Nephron progenitor cell (in vitro differentiated cells): Measurements from ENCODE around the gene ATP13A3.

Experiments used
- DNase-seq: peaks from one replicate; pipeline ENCODE4 v3.0.0; 2021
- H3K27ac Mint-ChIP-seq: 2 replicates; pipeline ENCODE4 v1.8.0; 2021; ENCODE audit warnings: mild to moderate bottlenecking, moderate library complexity, mixed read lengths
- H3K27me3 Mint-ChIP-seq: 2 replicates; pipeline ENCODE4 v1.8.0; 2021; ENCODE audit warnings: mild to moderate bottlenecking, low read depth, mixed read lengths; ENCODE audit not compliant: poor library complexity
- H3K36me3 Mint-ChIP-seq: 2 replicates; pipeline ENCODE4 v1.8.0; 2021; ENCODE audit warnings: low read depth, mixed read lengths
- H3K4me1 Mint-ChIP-seq: 2 replicates; pipeline ENCODE4 v1.8.0; 2021; ENCODE audit warnings: mixed read lengths
- H3K4me3 Mint-ChIP-seq: 2 replicates; pipeline ENCODE4 v1.8.0; 2021; ENCODE audit warnings: mild to moderate bottlenecking, moderate library complexity, mixed read lengths
- H3K9me3 Mint-ChIP-seq: 2 replicates; pipeline ENCODE4 v1.8.0; 2021; ENCODE audit warnings: mild to moderate bottlenecking, moderate library complexity, mixed read lengths
- TF ChIP-seq, protein P1 (sequence below): fragments of 200-600 bp; sonication (generic); IDR thresholded peaks from 2 replicates; pipeline ENCODE4 v1.5.0; 2021; ENCODE audit warnings: antibody characterized with exemption

Gene ATP13A3

DNA sequence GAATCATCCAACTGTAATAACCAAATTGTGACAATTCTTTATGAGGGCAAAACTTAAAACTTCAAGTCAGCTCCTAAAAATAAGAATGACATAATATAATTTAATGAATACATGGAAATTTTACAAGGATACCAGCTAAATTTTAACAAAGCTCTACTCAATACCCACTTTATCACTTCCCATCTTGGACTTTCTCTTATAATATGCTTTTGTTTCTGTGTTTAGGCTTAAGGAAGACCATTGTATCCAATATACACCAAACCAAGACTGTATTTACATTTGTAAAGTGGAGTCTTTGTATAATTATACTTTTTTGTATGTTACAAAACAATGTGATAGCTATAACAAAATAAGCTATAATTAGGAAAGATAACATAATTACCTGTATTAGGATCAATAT is 16.8 kb downstream of the ATP13A3 start:
- no peak for DNase-seq
- no peak overlapping the region for H3K4me3 Mint-ChIP-seq
- TF ChIP-seq, protein P1, sequence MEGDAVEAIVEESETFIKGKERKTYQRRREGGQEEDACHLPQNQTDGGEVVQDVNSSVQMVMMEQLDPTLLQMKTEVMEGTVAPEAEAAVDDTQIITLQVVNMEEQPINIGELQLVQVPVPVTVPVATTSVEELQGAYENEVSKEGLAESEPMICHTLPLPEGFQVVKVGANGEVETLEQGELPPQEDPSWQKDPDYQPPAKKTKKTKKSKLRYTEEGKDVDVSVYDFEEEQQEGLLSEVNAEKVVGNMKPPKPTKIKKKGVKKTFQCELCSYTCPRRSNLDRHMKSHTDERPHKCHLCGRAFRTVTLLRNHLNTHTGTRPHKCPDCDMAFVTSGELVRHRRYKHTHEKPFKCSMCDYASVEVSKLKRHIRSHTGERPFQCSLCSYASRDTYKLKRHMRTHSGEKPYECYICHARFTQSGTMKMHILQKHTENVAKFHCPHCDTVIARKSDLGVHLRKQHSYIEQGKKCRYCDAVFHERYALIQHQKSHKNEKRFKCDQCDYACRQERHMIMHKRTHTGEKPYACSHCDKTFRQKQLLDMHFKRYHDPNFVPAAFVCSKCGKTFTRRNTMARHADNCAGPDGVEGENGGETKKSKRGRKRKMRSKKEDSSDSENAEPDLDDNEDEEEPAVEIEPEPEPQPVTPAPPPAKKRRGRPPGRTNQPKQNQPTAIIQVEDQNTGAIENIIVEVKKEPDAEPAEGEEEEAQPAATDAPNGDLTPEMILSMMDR: no peak
- H3K4me1 Mint-ChIP-seq: peaks cover 28% of the 10 kb centered on the region
- H3K9me3 Mint-ChIP-seq: no peaks in the 10 kb centered on the region
- H3K27me3 Mint-ChIP-seq: no peaks in the 10 kb centered on the region
- no peak overlapping the region for H3K27ac Mint-ChIP-seq
- H3K36me3 Mint-ChIP-seq: peaks cover 4% of the 10 kb centered on the region

DNA sequence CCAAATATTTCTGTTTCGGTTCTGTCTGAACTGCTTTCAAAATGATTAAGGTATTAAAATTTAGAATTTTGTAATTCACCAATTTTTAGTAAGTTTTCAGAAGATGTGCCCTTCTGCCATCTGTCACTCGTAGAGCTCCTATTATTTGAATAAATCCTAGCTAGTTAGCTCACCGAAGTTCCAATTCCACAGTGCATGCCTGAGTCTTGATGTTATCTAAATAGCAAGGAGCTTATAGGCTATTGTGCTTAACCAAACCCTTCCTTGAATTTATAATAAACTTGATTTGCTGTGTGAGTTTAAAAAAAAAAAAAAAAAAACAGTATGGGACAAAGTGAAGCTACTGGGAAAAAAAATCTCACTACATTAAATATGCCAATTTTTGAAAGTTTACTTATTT is 18.7 kb downstream of the ATP13A3 start:
- Mint-ChIP-seq H3K4me3 (no peak overlapping the region), H3K36me3 (peaks cover 14% of the 10 kb centered on the region), H3K9me3 (peaks cover 3% of the 10 kb centered on the region), H3K27me3 (no peaks in the 10 kb centered on the region), H3K27ac (no peak overlapping the region), H3K4me1 (peaks cover 28% of the 10 kb centered on the region)
- no peak for DNase-seq
- TF ChIP-seq, protein P1: no peak

DNA sequence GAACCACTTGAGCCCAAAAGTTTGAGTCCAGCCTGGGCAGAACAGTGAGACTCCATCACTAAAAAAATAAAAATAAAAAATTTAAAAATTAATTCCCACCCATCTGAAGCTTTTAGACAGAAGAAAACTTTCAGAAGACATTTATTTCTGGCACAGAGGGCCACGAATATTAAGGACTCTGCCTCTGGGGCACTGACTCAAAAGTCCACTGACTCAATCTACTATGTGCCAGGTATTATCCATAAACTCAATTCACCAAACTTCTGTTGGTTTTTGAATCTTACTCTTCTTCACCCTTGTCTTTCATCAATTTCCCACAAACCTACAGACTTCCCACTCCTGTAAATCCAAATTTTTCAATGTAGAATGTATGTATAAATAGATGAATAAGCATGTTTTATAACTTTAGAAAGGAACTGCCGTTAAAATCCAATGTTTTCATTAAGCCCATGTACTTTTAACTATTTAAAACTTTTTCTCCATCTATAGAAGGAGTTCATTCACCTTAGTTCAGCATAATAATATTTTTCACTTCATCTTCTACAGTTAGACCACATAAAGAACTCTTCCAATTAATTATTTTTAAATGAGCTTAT is 19.9 kb downstream of the ATP13A3 start:
- TF ChIP-seq, protein P1: no peak
- Mint-ChIP-seq H3K27me3 (no peaks in the 10 kb centered on the region), H3K36me3 (peaks cover 22% of the 10 kb centered on the region), H3K27ac (no peak overlapping the region), H3K4me3 (no peak overlapping the region), H3K9me3 (peaks cover 3% of the 10 kb centered on the region), H3K4me1 (peaks cover 22% of the 10 kb centered on the region)
- no peak for DNase-seq

DNA sequence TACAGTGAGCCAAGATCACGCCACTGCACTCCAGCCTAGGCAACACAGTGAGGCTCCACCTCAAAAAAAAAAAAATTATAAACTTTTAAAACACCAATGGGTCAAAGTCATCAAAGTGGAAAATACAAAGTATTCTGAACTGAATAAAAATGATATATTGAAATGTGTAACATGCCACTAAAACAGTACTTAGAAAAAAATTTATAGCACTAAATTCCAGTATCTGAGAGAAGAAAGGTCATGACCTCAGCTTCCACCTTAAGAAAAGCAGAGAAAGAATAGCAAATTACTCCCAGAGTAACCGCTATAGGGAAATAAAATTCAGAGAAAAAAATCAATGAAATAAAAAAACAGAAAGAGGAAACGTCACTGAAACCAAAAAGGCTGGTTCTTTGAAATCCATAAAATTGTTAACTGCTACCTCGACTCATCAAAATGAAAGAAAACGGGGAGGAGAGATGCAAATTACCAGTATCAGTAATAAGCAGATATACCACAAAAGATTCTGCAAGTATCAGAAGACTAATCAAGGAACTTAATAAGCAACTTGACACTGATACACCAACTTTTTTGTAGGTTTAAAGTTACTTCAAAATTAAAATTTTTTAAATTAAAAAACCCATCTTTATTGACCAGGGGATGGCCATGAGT is 20.8 kb downstream of the ATP13A3 start:
- H3K27me3 Mint-ChIP-seq: no peaks in the 10 kb centered on the region
- H3K27ac Mint-ChIP-seq: peak overlapping the region; percentile 36
- no peak for DNase-seq
- TF ChIP-seq, protein P1: no peak
- peaks cover 3% of the 10 kb centered on the region for H3K9me3 Mint-ChIP-seq
- peaks cover 27% of the 10 kb centered on the region for H3K36me3 Mint-ChIP-seq
- H3K4me3 Mint-ChIP-seq: no peak overlapping the region
- H3K4me1 Mint-ChIP-seq: peaks cover 18% of the 10 kb centered on the region

DNA sequence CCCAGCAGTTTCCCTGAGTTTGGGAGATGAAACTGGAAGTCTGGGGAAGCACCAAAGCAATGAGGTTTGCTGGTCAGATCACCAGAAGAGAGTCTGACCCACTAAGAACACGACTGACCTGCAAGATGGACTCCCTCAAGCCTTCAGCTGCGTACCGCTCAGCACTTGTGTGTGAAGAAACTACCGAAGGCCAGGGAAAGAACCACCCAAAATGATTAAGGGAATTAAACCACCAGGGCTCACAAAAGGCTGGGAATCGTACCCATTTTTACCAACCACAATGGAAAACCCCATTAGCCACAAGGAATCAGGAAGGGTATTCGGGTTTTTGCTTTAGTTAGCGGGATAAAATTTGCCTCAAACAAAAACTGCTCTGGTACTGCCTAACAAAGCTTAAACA is 21.6 kb downstream of the ATP13A3 start:
- H3K27ac Mint-ChIP-seq: peak overlapping the region; percentile 93
- DNase-seq: no peak
- no peaks in the 10 kb centered on the region for H3K27me3 Mint-ChIP-seq
- peaks cover 24% of the 10 kb centered on the region for H3K4me1 Mint-ChIP-seq
- H3K9me3 Mint-ChIP-seq: peaks cover 3% of the 10 kb centered on the region
- H3K4me3 Mint-ChIP-seq: no peak overlapping the region
- TF ChIP-seq, protein P1: no peak
- peaks cover 32% of the 10 kb centered on the region for H3K36me3 Mint-ChIP-seq

DNA sequence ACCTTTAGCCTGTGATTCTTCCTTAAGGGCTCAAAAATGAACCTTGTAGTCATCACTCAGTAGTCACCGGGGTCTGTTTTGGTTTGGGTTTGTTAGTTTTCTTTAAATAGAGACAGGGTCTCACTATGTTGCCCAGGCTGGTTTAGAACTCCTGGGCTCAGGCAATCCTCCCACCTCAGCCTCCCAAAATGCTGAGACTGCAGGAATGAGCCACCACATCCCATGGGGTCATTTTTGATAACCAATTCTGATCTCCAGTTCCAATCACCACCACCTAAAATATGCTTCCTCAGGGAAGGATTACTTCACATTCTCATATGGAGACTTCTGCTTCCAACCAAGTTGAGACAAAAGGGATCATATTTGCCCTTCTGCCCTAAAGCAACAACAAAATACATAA is 22.1 kb downstream of the ATP13A3 start:
- no peak for DNase-seq
- H3K36me3 Mint-ChIP-seq: peaks cover 38% of the 10 kb centered on the region
- TF ChIP-seq, protein P1: no peak
- H3K9me3 Mint-ChIP-seq: peaks cover 3% of the 10 kb centered on the region
- peak overlapping the region; percentile 93 for H3K27ac Mint-ChIP-seq
- no peak overlapping the region for H3K4me3 Mint-ChIP-seq
- no peaks in the 10 kb centered on the region for H3K27me3 Mint-ChIP-seq
- peaks cover 25% of the 10 kb centered on the region for H3K4me1 Mint-ChIP-seq
